ENCODE measurements around the gene MEX3B. TPM values are rescaled to one million over a fixed set of nuclear protein-coding genes. Genes with fewer than 3 reads are reported as not detected.

The MEX3B gene
- polyA plus RNA-seq, 1 of the 3 experiments (the other 2 are of a cell fraction), result 9.3 TPM

DNA sequence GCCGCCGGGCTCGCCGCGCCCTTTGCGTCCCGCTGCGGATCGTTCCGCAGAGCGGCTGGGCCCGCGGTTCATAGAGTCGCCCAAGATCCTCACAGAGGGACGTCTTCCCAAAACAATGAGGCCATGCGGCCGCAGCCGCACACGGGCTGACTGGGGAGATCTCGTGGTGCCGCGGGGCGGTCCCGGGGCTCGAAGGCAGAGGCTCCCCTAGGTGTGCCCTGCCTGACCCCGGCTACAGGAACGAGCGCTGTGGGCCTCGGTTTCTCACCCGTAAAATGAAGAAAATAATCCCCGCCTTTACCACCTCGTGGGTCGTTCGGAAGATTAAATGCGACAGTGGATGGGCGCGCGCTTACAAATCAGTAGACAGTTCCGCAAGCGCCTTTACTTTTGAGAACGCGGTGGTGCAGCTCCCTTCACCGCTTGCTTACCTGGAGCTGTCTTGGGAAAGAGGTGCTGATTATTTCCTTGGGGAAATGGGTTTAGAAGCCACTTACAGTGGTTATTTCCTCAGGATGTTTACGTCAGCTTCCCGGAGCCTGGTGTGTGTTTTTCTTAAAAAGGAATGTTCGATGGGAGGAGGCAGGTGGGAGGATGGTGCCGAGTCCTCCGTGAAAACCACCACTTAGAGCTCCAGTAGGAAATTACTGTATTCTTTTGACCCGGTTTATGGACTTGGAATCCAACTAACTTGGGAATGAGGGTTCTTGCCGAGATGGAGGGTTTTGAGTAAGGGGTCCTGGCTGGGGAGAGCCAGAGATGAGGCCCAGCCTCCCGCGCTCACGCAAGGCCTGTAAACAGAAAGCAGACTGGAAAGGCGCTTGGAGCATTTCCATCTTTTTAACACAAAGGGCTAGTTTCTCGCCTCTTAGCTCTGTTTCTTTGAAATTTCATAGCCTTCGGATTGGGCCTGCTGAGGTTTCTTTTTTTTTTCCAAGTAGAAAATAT is 1.9 kb upstream of the MEX3B start:
- Histone ChIP-seq H3K9me3 (no peaks in the 10 kb centered on the region), H3K36me3 (replicated peaks in 1 of 2; ENCODE audit: control insufficient read depth in 1 of 2, insufficient read depth in 2 of 2, low read length in 1 of 2) (peaks cover 9 to 10% of the 10 kb centered on the region in 2 experiments), H3K4me3 (ENCODE audit: low read depth in 2 of 2, low read length in 1 of 2) (peak overlapping the region; percentile 78 to 99), H3K4me2 (peak overlapping the region; percentile 82), H3K27me3 (ENCODE audit: insufficient read depth) (no peaks in the 10 kb centered on the region), H3K4me1 (ENCODE audit: control insufficient read depth in 1 of 2, insufficient read depth in 2 of 2, low read depth in 1 of 2, low read length in 1 of 2) (peaks cover 6 to 20% of the 10 kb centered on the region in 2 experiments; a peak in 2 of 4 replicates), H3K79me2 (ENCODE audit: insufficient read depth) (peaks cover 28% of the 10 kb centered on the region), H3K27ac (ENCODE audit: low read depth in 2 of 2, low read length in 1 of 2) (peak overlapping the region; percentile 13 to 81; a peak in 2 of 4 replicates), H4K20me1 (ENCODE audit: insufficient read depth) (peaks cover 16% of the 10 kb centered on the region), H3K9ac (peak overlapping the region; percentile 59; the same call in 1 of the 2 replicates), H3K9me2 (no peaks in the 10 kb centered on the region), H3F3A (replicated peaks; ENCODE audit: insufficient read depth) (peaks cover 12% of the 10 kb centered on the region), H2AFZ (ENCODE audit: low read depth) (peak overlapping the region; percentile 79; the same call in 1 of the 2 replicates)
- ChIA-PET POLR2A (interaction anchor here (0.8 to 1.4 kb wide), 5 partner anchors 12 to 492 kb away, joined by 3 to 5 read pairs (median 3); partner anchors contain the start of gene RPS17), CTCF (interaction anchor here (0.6 to 4.7 kb wide), 15 partner anchors 10 to 1443 kb away, joined by 3 to 29 read pairs (median 3); no protein-coding TSS in a partner anchor)
- 83% methylated on average over 30 of the region's 56 CpGs for WGBS (ENCODE audit: low lambda C conversion rate)
- no peak for DNase-seq
- TF ChIP-seq, protein P1, sequence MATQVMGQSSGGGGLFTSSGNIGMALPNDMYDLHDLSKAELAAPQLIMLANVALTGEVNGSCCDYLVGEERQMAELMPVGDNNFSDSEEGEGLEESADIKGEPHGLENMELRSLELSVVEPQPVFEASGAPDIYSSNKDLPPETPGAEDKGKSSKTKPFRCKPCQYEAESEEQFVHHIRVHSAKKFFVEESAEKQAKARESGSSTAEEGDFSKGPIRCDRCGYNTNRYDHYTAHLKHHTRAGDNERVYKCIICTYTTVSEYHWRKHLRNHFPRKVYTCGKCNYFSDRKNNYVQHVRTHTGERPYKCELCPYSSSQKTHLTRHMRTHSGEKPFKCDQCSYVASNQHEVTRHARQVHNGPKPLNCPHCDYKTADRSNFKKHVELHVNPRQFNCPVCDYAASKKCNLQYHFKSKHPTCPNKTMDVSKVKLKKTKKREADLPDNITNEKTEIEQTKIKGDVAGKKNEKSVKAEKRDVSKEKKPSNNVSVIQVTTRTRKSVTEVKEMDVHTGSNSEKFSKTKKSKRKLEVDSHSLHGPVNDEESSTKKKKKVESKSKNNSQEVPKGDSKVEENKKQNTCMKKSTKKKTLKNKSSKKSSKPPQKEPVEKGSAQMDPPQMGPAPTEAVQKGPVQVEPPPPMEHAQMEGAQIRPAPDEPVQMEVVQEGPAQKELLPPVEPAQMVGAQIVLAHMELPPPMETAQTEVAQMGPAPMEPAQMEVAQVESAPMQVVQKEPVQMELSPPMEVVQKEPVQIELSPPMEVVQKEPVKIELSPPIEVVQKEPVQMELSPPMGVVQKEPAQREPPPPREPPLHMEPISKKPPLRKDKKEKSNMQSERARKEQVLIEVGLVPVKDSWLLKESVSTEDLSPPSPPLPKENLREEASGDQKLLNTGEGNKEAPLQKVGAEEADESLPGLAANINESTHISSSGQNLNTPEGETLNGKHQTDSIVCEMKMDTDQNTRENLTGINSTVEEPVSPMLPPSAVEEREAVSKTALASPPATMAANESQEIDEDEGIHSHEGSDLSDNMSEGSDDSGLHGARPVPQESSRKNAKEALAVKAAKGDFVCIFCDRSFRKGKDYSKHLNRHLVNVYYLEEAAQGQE (IDR thresholded peaks at IDR 0.05; ENCODE audit: low read depth, low read length), result peak; percentile 77
- TF ChIP-seq, protein P2, sequence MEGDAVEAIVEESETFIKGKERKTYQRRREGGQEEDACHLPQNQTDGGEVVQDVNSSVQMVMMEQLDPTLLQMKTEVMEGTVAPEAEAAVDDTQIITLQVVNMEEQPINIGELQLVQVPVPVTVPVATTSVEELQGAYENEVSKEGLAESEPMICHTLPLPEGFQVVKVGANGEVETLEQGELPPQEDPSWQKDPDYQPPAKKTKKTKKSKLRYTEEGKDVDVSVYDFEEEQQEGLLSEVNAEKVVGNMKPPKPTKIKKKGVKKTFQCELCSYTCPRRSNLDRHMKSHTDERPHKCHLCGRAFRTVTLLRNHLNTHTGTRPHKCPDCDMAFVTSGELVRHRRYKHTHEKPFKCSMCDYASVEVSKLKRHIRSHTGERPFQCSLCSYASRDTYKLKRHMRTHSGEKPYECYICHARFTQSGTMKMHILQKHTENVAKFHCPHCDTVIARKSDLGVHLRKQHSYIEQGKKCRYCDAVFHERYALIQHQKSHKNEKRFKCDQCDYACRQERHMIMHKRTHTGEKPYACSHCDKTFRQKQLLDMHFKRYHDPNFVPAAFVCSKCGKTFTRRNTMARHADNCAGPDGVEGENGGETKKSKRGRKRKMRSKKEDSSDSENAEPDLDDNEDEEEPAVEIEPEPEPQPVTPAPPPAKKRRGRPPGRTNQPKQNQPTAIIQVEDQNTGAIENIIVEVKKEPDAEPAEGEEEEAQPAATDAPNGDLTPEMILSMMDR (IDR thresholded peaks at IDR 0.05), result peak; percentile 5; the same call in 1 of the 2 replicates
- no peak for TF ChIP-seq TAF1 (IDR thresholded peaks at IDR 0.05; ENCODE audit: borderline replicate concordance, low read depth, low read length)

DNA sequence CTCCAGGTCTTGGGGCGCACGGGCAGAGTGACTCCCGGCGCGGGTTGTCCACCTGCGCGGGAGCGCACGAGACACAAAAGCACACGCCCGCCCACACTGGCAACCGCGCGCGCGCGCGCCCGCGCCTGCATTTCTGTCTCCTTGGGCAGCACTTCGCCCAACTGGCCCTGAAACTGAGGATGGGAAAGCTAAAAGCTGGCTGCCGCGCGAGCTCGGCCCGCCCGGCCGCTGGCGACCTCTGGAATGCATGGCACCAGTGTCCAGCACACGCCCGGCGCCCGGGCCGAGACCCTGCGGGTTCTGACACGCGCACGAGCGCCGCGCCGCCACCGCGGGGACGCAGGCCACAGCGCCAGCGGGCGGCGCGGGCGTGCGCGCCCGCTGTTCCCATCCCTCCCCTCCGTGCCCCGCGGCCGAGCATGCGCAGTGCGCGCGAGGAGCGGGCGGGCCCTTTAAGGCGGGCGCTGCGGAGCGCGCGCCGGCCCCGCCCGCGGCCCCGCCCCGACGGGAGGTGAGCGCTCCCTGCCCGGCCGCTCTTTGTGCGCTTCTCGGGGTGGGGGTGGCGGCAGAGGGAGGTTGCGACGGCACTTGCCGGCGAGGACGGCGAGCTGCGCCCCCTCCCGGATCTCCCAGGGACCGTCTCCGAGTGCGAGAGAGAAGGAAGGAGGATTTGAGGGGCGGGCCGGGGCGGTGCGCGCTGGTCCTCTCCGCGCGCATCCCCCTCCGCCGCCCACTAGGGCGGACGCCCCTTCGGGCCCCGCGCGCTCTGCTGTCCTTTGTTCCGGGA is 1.0 kb upstream of the MEX3B start:
- 1% methylated on average over 20 of the region's 111 CpGs for WGBS (ENCODE audit: low lambda C conversion rate)
- Histone ChIP-seq H3K79me2 (ENCODE audit: insufficient read depth) (peaks cover 37% of the 10 kb centered on the region), H3K4me2 (peak overlapping the region; percentile 82), H3K9me3 (no peaks in the 10 kb centered on the region), H3K27ac (ENCODE audit: low read depth in 2 of 2, low read length in 1 of 2) (peak overlapping the region; percentile 93 to 99), H3K4me3 (ENCODE audit: low read depth in 2 of 2, low read length in 1 of 2) (peak overlapping the region; percentile 78 to 99), H3K27me3 (ENCODE audit: insufficient read depth) (no peaks in the 10 kb centered on the region), H3F3A (replicated peaks; ENCODE audit: insufficient read depth) (peaks cover 20% of the 10 kb centered on the region), H3K9me2 (no peaks in the 10 kb centered on the region), H4K20me1 (ENCODE audit: insufficient read depth) (peaks cover 24% of the 10 kb centered on the region), H3K9ac (peak overlapping the region; percentile 78), H3K36me3 (replicated peaks in 1 of 2; ENCODE audit: control insufficient read depth in 1 of 2, insufficient read depth in 2 of 2, low read length in 1 of 2) (peaks cover 18 to 19% of the 10 kb centered on the region in 2 experiments), H2AFZ (ENCODE audit: low read depth) (peak overlapping the region; percentile 80; the same call in 1 of the 2 replicates), H3K4me1 (ENCODE audit: control insufficient read depth in 1 of 2, insufficient read depth in 2 of 2, low read depth in 1 of 2, low read length in 1 of 2) (peaks cover 6 to 23% of the 10 kb centered on the region in 2 experiments; a peak in 2 of 4 replicates)
- ChIA-PET CTCF (interaction anchor here (0.7 to 4.7 kb wide), 18 partner anchors 11 to 636 kb away, joined by 3 to 29 read pairs (median 3); no protein-coding TSS in a partner anchor), POLR2A (interaction anchor here (0.6 to 1.6 kb wide), 8 partner anchors 65 to 493 kb away, joined by 3 to 6 read pairs (median 3); partner anchors contain the start of gene RPS17)
- peak; percentile 97 for DNase-seq
- TF ChIP-seq RXRA (IDR thresholded peaks at IDR 0.05; ENCODE audit: borderline replicate concordance, low read depth) (no peak), TEAD4 (IDR thresholded peaks at IDR 0.05; ENCODE audit: borderline replicate concordance, insufficient read depth) (no peak), CHD2 (IDR thresholded peaks at IDR 0.05; ENCODE audit: low read length, partially characterized antibody) (peak; percentile 86), NRF1 (IDR thresholded peaks at IDR 0.05; ENCODE audit: low read depth, low read length) (peak; percentile 90), FOXM1 (IDR thresholded peaks at IDR 0.05; ENCODE audit: low read depth) (no peak)
- TF ChIP-seq, protein P3, sequence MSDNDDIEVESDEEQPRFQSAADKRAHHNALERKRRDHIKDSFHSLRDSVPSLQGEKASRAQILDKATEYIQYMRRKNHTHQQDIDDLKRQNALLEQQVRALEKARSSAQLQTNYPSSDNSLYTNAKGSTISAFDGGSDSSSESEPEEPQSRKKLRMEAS (IDR thresholded peaks at IDR 0.05; ENCODE audit: low read depth), result peak; percentile 17
- TF ChIP-seq, protein P1 (IDR thresholded peaks at IDR 0.05; ENCODE audit: low read depth, low read length), result no peak
